ENCODE results near the gene GRB10.

DNA sequence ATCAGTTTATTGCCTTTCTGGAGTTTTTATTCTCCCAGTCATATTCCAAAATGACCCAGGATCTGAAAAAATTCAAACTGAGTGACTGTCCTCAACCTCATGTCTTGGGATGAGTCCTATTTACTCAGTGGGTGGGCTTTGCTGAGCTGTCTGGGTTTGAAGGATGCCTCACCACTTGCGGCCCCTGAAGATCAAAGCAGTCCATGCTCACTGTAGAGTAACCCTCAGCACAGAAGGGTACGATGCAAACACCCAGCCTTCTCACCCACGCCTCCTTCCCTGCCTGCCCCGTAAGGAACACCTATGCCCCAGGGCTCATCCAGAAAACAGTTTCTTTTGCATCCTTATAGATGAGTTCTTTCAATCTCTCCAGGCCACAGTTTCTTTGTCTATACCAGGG lies 42.2 kb upstream of the GRB10 start:
- no peak for TF ChIP-seq POLR2A (IDR thresholded peaks at IDR 0.05)
- TF ChIP-seq, protein P1, sequence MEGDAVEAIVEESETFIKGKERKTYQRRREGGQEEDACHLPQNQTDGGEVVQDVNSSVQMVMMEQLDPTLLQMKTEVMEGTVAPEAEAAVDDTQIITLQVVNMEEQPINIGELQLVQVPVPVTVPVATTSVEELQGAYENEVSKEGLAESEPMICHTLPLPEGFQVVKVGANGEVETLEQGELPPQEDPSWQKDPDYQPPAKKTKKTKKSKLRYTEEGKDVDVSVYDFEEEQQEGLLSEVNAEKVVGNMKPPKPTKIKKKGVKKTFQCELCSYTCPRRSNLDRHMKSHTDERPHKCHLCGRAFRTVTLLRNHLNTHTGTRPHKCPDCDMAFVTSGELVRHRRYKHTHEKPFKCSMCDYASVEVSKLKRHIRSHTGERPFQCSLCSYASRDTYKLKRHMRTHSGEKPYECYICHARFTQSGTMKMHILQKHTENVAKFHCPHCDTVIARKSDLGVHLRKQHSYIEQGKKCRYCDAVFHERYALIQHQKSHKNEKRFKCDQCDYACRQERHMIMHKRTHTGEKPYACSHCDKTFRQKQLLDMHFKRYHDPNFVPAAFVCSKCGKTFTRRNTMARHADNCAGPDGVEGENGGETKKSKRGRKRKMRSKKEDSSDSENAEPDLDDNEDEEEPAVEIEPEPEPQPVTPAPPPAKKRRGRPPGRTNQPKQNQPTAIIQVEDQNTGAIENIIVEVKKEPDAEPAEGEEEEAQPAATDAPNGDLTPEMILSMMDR (IDR thresholded peaks at IDR 0.05): no peak
- no peak for TF ChIP-seq POLR2AphosphoS5 (IDR thresholded peaks at IDR 0.05; ENCODE audit: insufficient read depth in 1 of 2, low read depth in 1 of 2)
